Urinary bladder (tissue), 4 donors: Measurements from ENCODE around the gene FAM120A. TPM values are rescaled to one million over a fixed set of nuclear protein-coding genes. Genes with fewer than 3 reads are reported as not detected.
A peak's percentile ranks its signal among the peaks of the same experiment; 100 is the strongest.
"Not testable (repeated sequence)": the region's sequence is repeated elsewhere in the genome, so short reads cannot be mapped to it uniquely, and the experiment has no call there.

Source experiments
- DNase-seq: peaks from one replicate; pipeline ENCODE4 v3.0.0-alpha.2; 2015; ENCODE audit errors: extremely low spot score
- H3K27ac ChIP-seq: one replicate; pipeline ENCODE4 v1.5.1; 2013; ENCODE audit warnings: low read depth, mild to moderate bottlenecking, moderate library complexity
- H3K36me3 ChIP-seq: one replicate; pipeline ENCODE4 v1.6.1; 2013; ENCODE audit warnings: mild to moderate bottlenecking, moderate library complexity; ENCODE audit not compliant: insufficient read depth
- H3K4me1 ChIP-seq: one replicate; pipeline ENCODE4 v1.6.1; 2013; ENCODE audit warnings: mild to moderate bottlenecking, moderate library complexity; ENCODE audit not compliant: insufficient read depth
- H3K4me3 ChIP-seq: one replicate; pipeline ENCODE4 v1.5.1; 2013; ENCODE audit warnings: low read depth, low read length
- WGBS: extraction: QIAGEN DNeasy Blood & Tissue Kit; methylation state at CpG from one replicate; pipeline ENCODE4 v1.1.7; 2013; 5-methylcytosine and 5-hydroxymethylcytosine counted together
- polyA plus RNA-seq: library from polyadenylated mRNA; stranded (reverse); fragments of 200-250 nt; gene quantifications from one replicate; pipeline ENCODE4 v1.2.3, GENCODE V29; 2013
- total RNA-seq: library from RNA; depleted of rRNA; stranded (reverse); fragments of >200 nt; gene quantifications from one replicate; pipeline ENCODE4 v1.2.3, GENCODE V29; 2014
- donor health status: healthy with polysubstance abuse.
- donor health status: healthy.

The FAM120A gene
- total and polyA plus RNA-seq, 2 donors: 67.9 to 101 TPM

GRCh38 chr9:93434056-93434455 is 17.4 kb upstream of the FAM120A start:
- no peak overlapping the region for H3K4me3 ChIP-seq
- no peaks in the 10 kb centered on the region for H3K36me3 ChIP-seq
- no peak for DNase-seq
- 92% methylated on average over 3 of the region's 3 CpGs for WGBS
- no peaks in the 10 kb centered on the region for H3K4me1 ChIP-seq
- H3K27ac ChIP-seq: no peak overlapping the region

- WGBS: 86% methylated on average over 8 of the region's 8 CpGs
- no peak for DNase-seq
- no peak overlapping the region for H3K4me3 ChIP-seq
- no peaks in the 10 kb centered on the region for H3K4me1 ChIP-seq
- H3K27ac ChIP-seq: no peak overlapping the region
- H3K36me3 ChIP-seq: no peaks in the 10 kb centered on the region
Observed at GRCh38 chr9:93435386-93435785, 16.1 kb upstream of the FAM120A start.

GRCh38 chr9:93436218-93436617 is 15.3 kb upstream of the FAM120A start:
- H3K4me3 ChIP-seq: no peak overlapping the region
- WGBS: 74% methylated on average over 6 of the region's 6 CpGs
- DNase-seq: no peak
- no peaks in the 10 kb centered on the region for H3K4me1 ChIP-seq
- H3K27ac ChIP-seq: no peak overlapping the region
- no peaks in the 10 kb centered on the region for H3K36me3 ChIP-seq

- Histone ChIP-seq H3K4me3 (no peak overlapping the region), H3K36me3 (no peaks in the 10 kb centered on the region), H3K4me1 (no peaks in the 10 kb centered on the region), H3K27ac (no peak overlapping the region)
- WGBS: 92% methylated on average over 7 of the region's 7 CpGs
- DNase-seq: no peak
Observed at GRCh38 chr9:93436655-93437407, 14.7 kb upstream of the FAM120A start.

GRCh38 chr9:93437996-93438395 is 13.5 kb upstream of the FAM120A start:
- WGBS: 74% methylated on average over 2 of the region's 2 CpGs
- no peak for DNase-seq

GRCh38 chr9:93439301-93439700 is 12.2 kb upstream of the FAM120A start:
- not testable (repeated sequence) for H3K36me3 ChIP-seq, DNase-seq, H3K4me3 ChIP-seq, H3K4me1 ChIP-seq, H3K27ac ChIP-seq
- 95% methylated on average over 6 of the region's 6 CpGs for WGBS

More at GRCh38 chr9:93437996-93438395, 13.5 kb upstream of the FAM120A start:
- Histone ChIP-seq H3K36me3 (no peaks in the 10 kb centered on the region), H3K27ac (no peak overlapping the region), H3K4me3 (no peak overlapping the region), H3K4me1 (no peaks in the 10 kb centered on the region)

GRCh38 chr9:93440896-93441580 is 10.4 kb upstream of the FAM120A start:
- WGBS: 92% methylated on average over 8 of the region's 8 CpGs
- no peak for DNase-seq

GRCh38 chr9:93446073-93446472 is 5.4 kb upstream of the FAM120A start:
- Histone ChIP-seq H3K36me3 (no peaks in the 10 kb centered on the region), H3K4me3 (no peak overlapping the region), H3K4me1 (no peaks in the 10 kb centered on the region), H3K27ac (no peak overlapping the region)
- WGBS: 79% methylated on average over 3 of the region's 3 CpGs
- no peak for DNase-seq

More at GRCh38 chr9:93440896-93441580, 10.4 kb upstream of the FAM120A start:
- Histone ChIP-seq H3K36me3 (no peaks in the 10 kb centered on the region), H3K4me1 (no peaks in the 10 kb centered on the region), H3K4me3 (no peak overlapping the region), H3K27ac (no peak overlapping the region)

GRCh38 chr9:93447655-93448054 is 3.8 kb upstream of the FAM120A start:
- 89% methylated on average over 4 of the region's 4 CpGs for WGBS
- Histone ChIP-seq H3K27ac (no peak overlapping the region), H3K4me3 (no peak overlapping the region), H3K36me3 (no peaks in the 10 kb centered on the region), H3K4me1 (no peaks in the 10 kb centered on the region)
- DNase-seq: no peak

GRCh38 chr9:93451849-93452709 is 594 bp downstream of the FAM120A start:
- peak overlapping the region; percentile 93 for H3K27ac ChIP-seq
- under 1% methylated on average over 90 of the region's 92 CpGs for WGBS
- peak overlapping the region; percentile 99 for H3K4me3 ChIP-seq
- H3K4me1 ChIP-seq: no peaks in the 10 kb centered on the region
- no peaks in the 10 kb centered on the region for H3K36me3 ChIP-seq
- DNase-seq: no peak

- Histone ChIP-seq H3K4me1 (no peaks in the 10 kb centered on the region), H3K36me3 (no peaks in the 10 kb centered on the region), H3K27ac (peak overlapping the region; percentile 93), H3K4me3 (peak overlapping the region; percentile 99)
- under 1% methylated on average over 10 of the region's 10 CpGs for WGBS
- no peak for DNase-seq
Observed at GRCh38 chr9:93452710-93453046, 1.2 kb downstream of the FAM120A start.

- peak within 1 kb of the TSS; percentile 99 for H3K4me3 ChIP-seq
- H3K27ac ChIP-seq: peak within 1 kb of the TSS; percentile 93
- H3K36me3 ChIP-seq: no peaks in the 10 kb centered on the region
- DNase-seq: peak; percentile 89
- no peaks in the 10 kb centered on the region for H3K4me1 ChIP-seq
- WGBS: under 1% methylated on average over 34 of the region's 34 CpGs
Observed at GRCh38 chr9:93453047-93453914, 1.8 kb downstream of the FAM120A start, which contains the start of gene FAM120AOS. Gene FAM120AOS (minus strand): TSS chr9:93453581. CDS start chr9:93452709, 872 bp downstream.

GRCh38 chr9:93456022-93456421 is 4.5 kb downstream of the FAM120A start:
- Histone ChIP-seq H3K4me1 (peaks cover 4% of the 10 kb centered on the region), H3K27ac (no peak overlapping the region), H3K36me3 (no peaks in the 10 kb centered on the region), H3K4me3 (no peak overlapping the region)
- WGBS: 84% methylated on average over 1 of the region's 1 CpG
- DNase-seq: no peak
